HCT116 (cell line): ENCODE measurements around the gene TET3. TPM values are rescaled to one million over a fixed set of nuclear protein-coding genes. Genes with fewer than 3 reads are reported as not detected.

Experiments used
- ATAC-seq: fragments of 200-7000 bp; cut with Tn5 transposase; 2 replicates; pipeline ENCODE4 v1.9.1; 2020; ENCODE audit warnings: mild to moderate bottlenecking, moderate library complexity
- BruUV-seq: library from RNA; stranded (reverse); fragments of 400-500 nt; replicated peaks from 2 replicates; lab custom pipeline; 2021; lab: Mats Ljungman, UMichigan
- CTCF ChIA-PET: fragments of 300-600 bp; sonication (Branson Sonifier 250); formaldehyde crosslinking; loops from one replicate; lab custom pipeline; 2021; ENCODE audit warnings: antibody characterized with exemption; lab: Charles Lee
- POLR2A ChIA-PET: fragments of 300-600, 350-600 bp; sonication (Branson Sonifier 250); formaldehyde crosslinking; loops from one replicate; lab custom pipeline; 2021; ENCODE audit warnings: antibody characterized with exemption; lab: Charles Lee
- RAD21 ChIA-PET, 2 experiments: fragments of 300-600 bp; sonication (Branson Sonifier 250); formaldehyde crosslinking; loops; one replicate each; lab custom pipeline; 2023; ENCODE audit warnings: low total read pairs in 2 of 2; ENCODE audit not compliant: uncharacterized antibody in 2 of 2, unreplicated experiment in 2 of 2, low non-redundant PET in 1 of 2; lab: Charles Lee
- DNase-seq: peaks from one replicate; pipeline ENCODE4 v3.0.0-alpha.2; 2010; ENCODE audit warnings: low read depth, low spot score
- H2AFZ ChIP-seq: fragments of 200-600 bp; shearing (Covaris generic), sonication (generic); 2 replicates; pipeline ENCODE4 v1.6.1; 2017; ENCODE audit warnings: low read depth, mixed run types, mixed read lengths, antibody characterized with exemption, low read length; ENCODE audit not compliant: poor library complexity, severe bottlenecking
- H3K27ac ChIP-seq: 2 replicates; pipeline ENCODE4 v1.5.1; 2012; ENCODE audit warnings: low read depth, low read length
- H3K27me3 ChIP-seq: fragments of 200-600 bp; sonication (generic); 2 replicates; pipeline ENCODE4 v1.6.1; 2016; ENCODE audit warnings: mixed run types, low read length, mixed read lengths; ENCODE audit not compliant: insufficient read depth
- H3K36me3 ChIP-seq, 2 experiments: fragments of 200-500 bp in 1 of 2; fragments of 200-600 bp in 1 of 2; sonication (Bioruptor generic) in 1 of 2; sonication (generic) in 1 of 2; 2 replicates each; pipeline versions ENCODE4 v1.5.1 to v1.6.1; 2014 to 2016; ENCODE audit warnings: low read length in 2 of 2, inconsistent platforms in 1 of 2, mixed read lengths in 1 of 2, mixed run types in 1 of 2; ENCODE audit not compliant: insufficient read depth in 2 of 2, control insufficient read depth in 1 of 2
- H3K4me1 ChIP-seq, 2 experiments: fragments of 200-600 bp in 1 of 2; sonication (generic) in 1 of 2; 2 replicates each; pipeline versions ENCODE4 v1.5.1 to v1.6.1; 2012 to 2017; ENCODE audit warnings: low read length in 2 of 2, inconsistent platforms in 1 of 2, mild to moderate bottlenecking in 1 of 2, mixed read lengths in 1 of 2, mixed run types in 1 of 2, moderate library complexity in 1 of 2; ENCODE audit not compliant: insufficient read depth in 2 of 2, control insufficient read depth in 1 of 2
- H3K4me2 ChIP-seq: fragments of 200-600 bp; sonication (generic); 2 replicates; pipeline ENCODE4 v1.6.1; 2017; ENCODE audit warnings: mixed run types, low read length, mixed read lengths
- H3K4me3 ChIP-seq, 2 experiments: fragments of 200-600 bp in 1 of 2; sonication (generic) in 1 of 2; replicated peaks in 1 of 2; 2 replicates each; pipeline ENCODE4 v1.5.1; 2011 to 2016; ENCODE audit warnings: low read length in 2 of 2, control low read depth in 1 of 2, low read depth in 1 of 2, mild to moderate bottlenecking in 1 of 2, mixed read lengths in 1 of 2, mixed run types in 1 of 2
- H3K79me2 ChIP-seq: fragments of 200-600 bp; sonication (generic); 2 replicates; pipeline ENCODE4 v1.6.1; 2017; ENCODE audit warnings: mild to moderate bottlenecking, mixed run types, low read length, moderate library complexity, mixed read lengths; ENCODE audit not compliant: insufficient read depth
- H3K9ac ChIP-seq: fragments of 200-600 bp; sonication (generic); 2 replicates; pipeline ENCODE4 v1.6.1; 2016; ENCODE audit warnings: low read length, mixed read lengths
- H3K9me2 ChIP-seq: fragments of 200-600 bp; sonication (generic), shearing (Covaris generic); 2 replicates; pipeline ENCODE4 v1.6.1; 2017; ENCODE audit warnings: mixed run types, mild to moderate bottlenecking, moderate library complexity; ENCODE audit not compliant: insufficient read depth
- H3K9me3 ChIP-seq, 2 experiments: fragments of 200-500 bp in 1 of 2; fragments of 200-600 bp in 1 of 2; sonication (Bioruptor generic) in 1 of 2; sonication (generic) in 1 of 2; 2 replicates each; pipeline ENCODE4 v1.6.1; 2014 to 2017; ENCODE audit warnings: low read length in 2 of 2, mixed read lengths in 2 of 2, inconsistent platforms in 1 of 2, low read depth in 1 of 2, mild to moderate bottlenecking in 1 of 2, mixed run types in 1 of 2, moderate library complexity in 1 of 2; ENCODE audit not compliant: control insufficient read depth in 1 of 2, insufficient read depth in 1 of 2
- H4K20me1 ChIP-seq: fragments of 200-600 bp; sonication (generic), shearing (Covaris generic); 2 replicates; pipeline ENCODE4 v1.6.1; 2017; ENCODE audit warnings: mixed run types, mild to moderate bottlenecking, moderate library complexity; ENCODE audit not compliant: insufficient read depth
- CBX3 ChIP-seq: IDR thresholded peaks from 2 replicates; pipeline ENCODE4 v1.6.1; 2012; ENCODE audit warnings: low read depth
- ELF1 ChIP-seq: IDR thresholded peaks from 2 replicates; pipeline ENCODE4 v1.6.1; 2012; ENCODE audit warnings: low read depth, borderline replicate concordance
- EZH2 ChIP-seq: fragments of 200-600 bp; sonication (generic); IDR thresholded peaks from 2 replicates; pipeline ENCODE4 v1.6.1; 2017; ENCODE audit warnings: antibody characterized with exemption, mixed run types
- SIN3A ChIP-seq: IDR thresholded peaks from 2 replicates; pipeline ENCODE4 v1.6.1; 2012; ENCODE audit warnings: low read depth
- SRF ChIP-seq: IDR thresholded peaks from 2 replicates; pipeline ENCODE4 v1.6.1; 2012; ENCODE audit warnings: low read depth
- TCF7L2 ChIP-seq: IDR thresholded peaks from 2 replicates; pipeline ENCODE4 v1.7.0; 2011; ENCODE audit warnings: borderline replicate concordance, inconsistent platforms; ENCODE audit not compliant: insufficient read depth, insufficient read length; ENCODE audit errors: extremely low read depth
- YY1 ChIP-seq: IDR thresholded peaks from 2 replicates; pipeline ENCODE4 v1.6.1; 2011; ENCODE audit warnings: low read length, low read depth, moderate library complexity, mild to moderate bottlenecking; ENCODE audit not compliant: insufficient replicate concordance; ENCODE audit errors: extremely low read depth
- ZFX ChIP-seq: fragments of 450-650 bp; IDR thresholded peaks from 2 replicates; pipeline ENCODE4 v1.6.1; 2017
- ZNF274 ChIP-seq: fragments of 200-500 bp; sonication (Bioruptor generic); IDR thresholded peaks from 2 replicates; pipeline ENCODE4 v1.6.1; 2014; ENCODE audit warnings: mild to moderate bottlenecking, low read depth, low read length, inconsistent platforms
- intact Hi-C: fragments of 100-400 bp; cut with micrococcal nuclease; formaldehyde crosslinking; loops from 2 replicates; pipeline ENCODE4 v1.10.0; 2022
- total RNA-seq: library from RNA; stranded (reverse); gene quantifications from one replicate; pipeline ENCODE4 v1.2.1, GENCODE V29; 2021; ENCODE audit not compliant: unreplicated experiment
- TF ChIP-seq, protein P1 (sequence below): IDR thresholded peaks from 2 replicates; pipeline ENCODE4 v1.6.1; 2012; ENCODE audit warnings: low read depth

Gene TET3
- total RNA-seq, 1 experiment from 2014 or later, result 15.4 TPM

DNA sequence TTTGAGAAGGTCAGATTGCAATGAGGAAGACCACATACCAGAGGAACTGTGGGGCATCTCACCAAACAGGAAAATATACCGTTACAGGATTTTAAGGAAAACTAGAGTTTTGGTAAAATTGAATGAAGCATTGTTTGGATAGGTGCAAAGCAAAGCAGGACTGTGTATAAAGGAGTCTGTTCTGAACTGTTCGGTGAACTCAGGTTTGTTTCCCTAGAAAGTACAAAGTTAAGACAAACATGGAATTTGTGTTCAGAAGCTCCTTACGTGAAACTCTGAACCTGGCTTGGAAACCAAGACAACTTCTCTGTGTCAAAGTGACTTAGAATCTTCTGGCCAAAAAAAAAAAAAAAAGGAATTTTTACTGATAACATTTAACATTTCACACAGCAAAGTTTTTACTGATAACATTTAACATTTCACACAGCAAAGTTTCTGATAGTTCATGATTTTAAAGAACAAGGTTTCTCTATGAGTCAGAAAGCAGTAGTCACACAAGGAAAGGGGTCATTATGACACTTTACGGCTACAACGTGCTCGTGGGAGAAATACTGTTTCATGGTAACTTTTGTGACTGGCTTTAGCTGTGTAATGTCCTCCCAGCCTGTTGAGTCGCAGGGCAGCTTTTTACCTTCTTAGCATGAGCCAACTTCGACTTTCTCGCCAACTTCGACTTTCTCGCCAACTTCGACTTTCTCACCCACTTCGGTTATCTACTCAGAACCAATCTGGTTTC is 21.2 kb upstream of the TET3 start (continued):
- TF ChIP-seq TCF7L2 (no peak), SRF (no peak), ELF1 (no peak), EZH2 (no peak), ZNF274 (no peak), ZFX (no peak), CBX3 (no peak)
- TF ChIP-seq, protein P1, sequence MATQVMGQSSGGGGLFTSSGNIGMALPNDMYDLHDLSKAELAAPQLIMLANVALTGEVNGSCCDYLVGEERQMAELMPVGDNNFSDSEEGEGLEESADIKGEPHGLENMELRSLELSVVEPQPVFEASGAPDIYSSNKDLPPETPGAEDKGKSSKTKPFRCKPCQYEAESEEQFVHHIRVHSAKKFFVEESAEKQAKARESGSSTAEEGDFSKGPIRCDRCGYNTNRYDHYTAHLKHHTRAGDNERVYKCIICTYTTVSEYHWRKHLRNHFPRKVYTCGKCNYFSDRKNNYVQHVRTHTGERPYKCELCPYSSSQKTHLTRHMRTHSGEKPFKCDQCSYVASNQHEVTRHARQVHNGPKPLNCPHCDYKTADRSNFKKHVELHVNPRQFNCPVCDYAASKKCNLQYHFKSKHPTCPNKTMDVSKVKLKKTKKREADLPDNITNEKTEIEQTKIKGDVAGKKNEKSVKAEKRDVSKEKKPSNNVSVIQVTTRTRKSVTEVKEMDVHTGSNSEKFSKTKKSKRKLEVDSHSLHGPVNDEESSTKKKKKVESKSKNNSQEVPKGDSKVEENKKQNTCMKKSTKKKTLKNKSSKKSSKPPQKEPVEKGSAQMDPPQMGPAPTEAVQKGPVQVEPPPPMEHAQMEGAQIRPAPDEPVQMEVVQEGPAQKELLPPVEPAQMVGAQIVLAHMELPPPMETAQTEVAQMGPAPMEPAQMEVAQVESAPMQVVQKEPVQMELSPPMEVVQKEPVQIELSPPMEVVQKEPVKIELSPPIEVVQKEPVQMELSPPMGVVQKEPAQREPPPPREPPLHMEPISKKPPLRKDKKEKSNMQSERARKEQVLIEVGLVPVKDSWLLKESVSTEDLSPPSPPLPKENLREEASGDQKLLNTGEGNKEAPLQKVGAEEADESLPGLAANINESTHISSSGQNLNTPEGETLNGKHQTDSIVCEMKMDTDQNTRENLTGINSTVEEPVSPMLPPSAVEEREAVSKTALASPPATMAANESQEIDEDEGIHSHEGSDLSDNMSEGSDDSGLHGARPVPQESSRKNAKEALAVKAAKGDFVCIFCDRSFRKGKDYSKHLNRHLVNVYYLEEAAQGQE, result no peak

DNA sequence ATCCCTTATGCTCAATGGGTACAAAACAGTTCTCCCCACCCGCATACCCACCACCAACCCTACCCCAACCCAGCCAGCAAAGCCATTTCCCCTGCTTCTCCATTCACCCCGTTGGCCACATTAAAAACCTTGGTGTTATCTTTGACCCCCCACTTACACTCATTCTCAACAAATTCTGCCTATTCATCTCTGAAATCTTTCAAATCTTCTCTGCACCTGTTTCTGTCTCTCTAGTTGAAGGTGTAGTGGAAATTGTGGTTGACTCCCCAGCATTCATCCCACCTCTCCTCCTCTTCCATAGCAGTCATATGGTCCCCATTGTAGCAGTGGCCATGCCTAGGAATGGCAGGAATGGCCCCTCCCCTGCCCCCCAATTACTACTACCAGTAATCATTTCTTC is 20.5 kb upstream of the TET3 start:
- DNase-seq, result no peak
- H3K27me3 ChIP-seq, result no peaks in the 10 kb centered on the region
- H3K4me1 ChIP-seq, result no peaks in the 10 kb centered on the region
- intact Hi-C loops, result no loop called here
- no peak overlapping the region for H3K4me3 ChIP-seq
- ChIA-PET CTCF (no interaction called here), RAD21 (no interaction called here), POLR2A (no interaction called here)
- no peaks in the 10 kb centered on the region for H4K20me1 ChIP-seq
- H2AFZ ChIP-seq, result no peak overlapping the region
- TF ChIP-seq YY1 (no peak), TCF7L2 (no peak), SIN3A (no peak)
- no peaks in the 10 kb centered on the region for H3K9me3 ChIP-seq
- no peaks in the 10 kb centered on the region for H3K79me2 ChIP-seq
- H3K36me3 ChIP-seq, result peaks cover 6% of the 10 kb centered on the region in 2 experiments; a peak in 1 of 4 replicates
- no peaks in the 10 kb centered on the region for H3K9me2 ChIP-seq
- H3K9ac ChIP-seq, result no peak overlapping the region
- no peak overlapping the region for H3K27ac ChIP-seq
- no peak overlapping the region for H3K4me2 ChIP-seq
- no TSS peak for BruUV-seq
- no peak for ATAC-seq
